HCT116 (cell line): ENCODE measurements around the gene AFAP1L1. TPM values are rescaled to one million over a fixed set of nuclear protein-coding genes. Genes with fewer than 3 reads are reported as not detected.
A peak's percentile ranks its signal among the peaks of the same experiment; 100 is the strongest.

ENCODE experiments used
- ATAC-seq: fragments of 200-7000 bp; cut with Tn5 transposase; 2 replicates; pipeline ENCODE4 v1.9.1; 2020; ENCODE audit warnings: mild to moderate bottlenecking, moderate library complexity
- BruUV-seq: library from RNA; stranded (reverse); fragments of 400-500 nt; replicated peaks from 2 replicates; lab custom pipeline; 2021; lab: Mats Ljungman, UMichigan
- CTCF ChIA-PET: fragments of 300-600 bp; sonication (Branson Sonifier 250); formaldehyde crosslinking; loops from one replicate; lab custom pipeline; 2021; ENCODE audit warnings: antibody characterized with exemption; lab: Charles Lee
- POLR2A ChIA-PET: fragments of 300-600, 350-600 bp; sonication (Branson Sonifier 250); formaldehyde crosslinking; loops from one replicate; lab custom pipeline; 2021; ENCODE audit warnings: antibody characterized with exemption; lab: Charles Lee
- RAD21 ChIA-PET, 2 experiments: fragments of 300-600 bp; sonication (Branson Sonifier 250); formaldehyde crosslinking; loops; one replicate each; lab custom pipeline; 2023; ENCODE audit warnings: low total read pairs in 2 of 2; ENCODE audit not compliant: uncharacterized antibody in 2 of 2, unreplicated experiment in 2 of 2, low non-redundant PET in 1 of 2; lab: Charles Lee
- DNase-seq: peaks from one replicate; pipeline ENCODE4 v3.0.0-alpha.2; 2010; ENCODE audit warnings: low read depth, low spot score
- H2AFZ ChIP-seq: fragments of 200-600 bp; shearing (Covaris generic), sonication (generic); 2 replicates; pipeline ENCODE4 v1.6.1; 2017; ENCODE audit warnings: low read depth, mixed run types, mixed read lengths, antibody characterized with exemption, low read length; ENCODE audit not compliant: poor library complexity, severe bottlenecking
- H3K27ac ChIP-seq: 2 replicates; pipeline ENCODE4 v1.5.1; 2012; ENCODE audit warnings: low read depth, low read length
- H3K27me3 ChIP-seq: fragments of 200-600 bp; sonication (generic); 2 replicates; pipeline ENCODE4 v1.6.1; 2016; ENCODE audit warnings: mixed run types, low read length, mixed read lengths; ENCODE audit not compliant: insufficient read depth
- H3K36me3 ChIP-seq, 2 experiments: fragments of 200-500 bp in 1 of 2; fragments of 200-600 bp in 1 of 2; sonication (Bioruptor generic) in 1 of 2; sonication (generic) in 1 of 2; 2 replicates each; pipeline versions ENCODE4 v1.5.1 to v1.6.1; 2014 to 2016; ENCODE audit warnings: low read length in 2 of 2, inconsistent platforms in 1 of 2, mixed read lengths in 1 of 2, mixed run types in 1 of 2; ENCODE audit not compliant: insufficient read depth in 2 of 2, control insufficient read depth in 1 of 2
- H3K4me1 ChIP-seq, 2 experiments: fragments of 200-600 bp in 1 of 2; sonication (generic) in 1 of 2; 2 replicates each; pipeline versions ENCODE4 v1.5.1 to v1.6.1; 2012 to 2017; ENCODE audit warnings: low read length in 2 of 2, inconsistent platforms in 1 of 2, mild to moderate bottlenecking in 1 of 2, mixed read lengths in 1 of 2, mixed run types in 1 of 2, moderate library complexity in 1 of 2; ENCODE audit not compliant: insufficient read depth in 2 of 2, control insufficient read depth in 1 of 2
- H3K4me2 ChIP-seq: fragments of 200-600 bp; sonication (generic); 2 replicates; pipeline ENCODE4 v1.6.1; 2017; ENCODE audit warnings: mixed run types, low read length, mixed read lengths
- H3K4me3 ChIP-seq, 2 experiments: fragments of 200-600 bp in 1 of 2; sonication (generic) in 1 of 2; replicated peaks in 1 of 2; 2 replicates each; pipeline ENCODE4 v1.5.1; 2011 to 2016; ENCODE audit warnings: low read length in 2 of 2, control low read depth in 1 of 2, low read depth in 1 of 2, mild to moderate bottlenecking in 1 of 2, mixed read lengths in 1 of 2, mixed run types in 1 of 2
- H3K79me2 ChIP-seq: fragments of 200-600 bp; sonication (generic); 2 replicates; pipeline ENCODE4 v1.6.1; 2017; ENCODE audit warnings: mild to moderate bottlenecking, mixed run types, low read length, moderate library complexity, mixed read lengths; ENCODE audit not compliant: insufficient read depth
- H3K9ac ChIP-seq: fragments of 200-600 bp; sonication (generic); 2 replicates; pipeline ENCODE4 v1.6.1; 2016; ENCODE audit warnings: low read length, mixed read lengths
- H3K9me2 ChIP-seq: fragments of 200-600 bp; sonication (generic), shearing (Covaris generic); 2 replicates; pipeline ENCODE4 v1.6.1; 2017; ENCODE audit warnings: mixed run types, mild to moderate bottlenecking, moderate library complexity; ENCODE audit not compliant: insufficient read depth
- H3K9me3 ChIP-seq, 2 experiments: fragments of 200-500 bp in 1 of 2; fragments of 200-600 bp in 1 of 2; sonication (Bioruptor generic) in 1 of 2; sonication (generic) in 1 of 2; 2 replicates each; pipeline ENCODE4 v1.6.1; 2014 to 2017; ENCODE audit warnings: low read length in 2 of 2, mixed read lengths in 2 of 2, inconsistent platforms in 1 of 2, low read depth in 1 of 2, mild to moderate bottlenecking in 1 of 2, mixed run types in 1 of 2, moderate library complexity in 1 of 2; ENCODE audit not compliant: control insufficient read depth in 1 of 2, insufficient read depth in 1 of 2
- H4K20me1 ChIP-seq: fragments of 200-600 bp; sonication (generic), shearing (Covaris generic); 2 replicates; pipeline ENCODE4 v1.6.1; 2017; ENCODE audit warnings: mixed run types, mild to moderate bottlenecking, moderate library complexity; ENCODE audit not compliant: insufficient read depth
- CBX3 ChIP-seq: IDR thresholded peaks from 2 replicates; pipeline ENCODE4 v1.6.1; 2012; ENCODE audit warnings: low read depth
- CEBPB ChIP-seq: IDR thresholded peaks from 2 replicates; pipeline ENCODE4 v1.6.1; 2012; ENCODE audit warnings: low read depth
- EGR1 ChIP-seq: IDR thresholded peaks from 2 replicates; pipeline ENCODE4 v1.6.1; 2012; ENCODE audit warnings: low read depth
- ELF1 ChIP-seq: IDR thresholded peaks from 2 replicates; pipeline ENCODE4 v1.6.1; 2012; ENCODE audit warnings: low read depth, borderline replicate concordance
- EZH2 ChIP-seq: fragments of 200-600 bp; sonication (generic); IDR thresholded peaks from 2 replicates; pipeline ENCODE4 v1.6.1; 2017; ENCODE audit warnings: antibody characterized with exemption, mixed run types
- JUND ChIP-seq: IDR thresholded peaks from 2 replicates; pipeline ENCODE4 v1.6.1; 2012
- RAD21 ChIP-seq: IDR thresholded peaks from 2 replicates; pipeline ENCODE4 v1.6.1; 2012; ENCODE audit warnings: low read depth, mild to moderate bottlenecking
- SIN3A ChIP-seq: IDR thresholded peaks from 2 replicates; pipeline ENCODE4 v1.6.1; 2012; ENCODE audit warnings: low read depth
- SP1 ChIP-seq: IDR thresholded peaks from 2 replicates; pipeline ENCODE4 v1.6.1; 2012; ENCODE audit warnings: low read depth
- TCF7L2 ChIP-seq: IDR thresholded peaks from 2 replicates; pipeline ENCODE4 v1.7.0; 2011; ENCODE audit warnings: borderline replicate concordance, inconsistent platforms; ENCODE audit not compliant: insufficient read depth, insufficient read length; ENCODE audit errors: extremely low read depth
- ZNF274 ChIP-seq: fragments of 200-500 bp; sonication (Bioruptor generic); IDR thresholded peaks from 2 replicates; pipeline ENCODE4 v1.6.1; 2014; ENCODE audit warnings: mild to moderate bottlenecking, low read depth, low read length, inconsistent platforms
- intact Hi-C: fragments of 100-400 bp; cut with micrococcal nuclease; formaldehyde crosslinking; loops from 2 replicates; pipeline ENCODE4 v1.10.0; 2022
- total RNA-seq: library from RNA; stranded (reverse); gene quantifications from one replicate; pipeline ENCODE4 v1.2.1, GENCODE V29; 2021; ENCODE audit not compliant: unreplicated experiment
- TF ChIP-seq, protein P1 (sequence below): IDR thresholded peaks from 2 replicates; pipeline ENCODE4 v1.6.1; 2012
- TF ChIP-seq, protein P2 (sequence below): IDR thresholded peaks from 2 replicates; pipeline ENCODE4 v1.6.1; 2011; ENCODE audit warnings: mild to moderate bottlenecking, low read length, moderate library complexity; ENCODE audit not compliant: insufficient replicate concordance; ENCODE audit errors: extremely low read depth
- TF ChIP-seq, protein P3 (sequence below), 3 experiments: fragments of 200-600 bp in 1 of 3; sonication (generic) in 1 of 3; IDR thresholded peaks in 2 of 3; conservative IDR thresholded peaks in 1 of 3; 2 replicates each; pipeline ENCODE4 v1.5.1; 2012 to 2017; ENCODE audit warnings: low read depth in 2 of 3, low read length in 2 of 3, antibody characterized with exemption in 1 of 3, borderline replicate concordance in 1 of 3, control low read depth in 1 of 3, mild to moderate bottlenecking in 1 of 3, mixed read lengths in 1 of 3, mixed run types in 1 of 3, moderate library complexity in 1 of 3; ENCODE audit not compliant: insufficient read depth in 1 of 3
- TF ChIP-seq, protein P4 (sequence below): IDR thresholded peaks from 2 replicates; pipeline ENCODE4 v1.6.1; 2012
- TF ChIP-seq, protein P5 (sequence below): IDR thresholded peaks from 2 replicates; pipeline ENCODE4 v1.6.1; 2012; ENCODE audit warnings: low read depth

The AFAP1L1 gene
- total RNA-seq, 1 experiment from 2014 or later, result 4.3 TPM

DNA sequence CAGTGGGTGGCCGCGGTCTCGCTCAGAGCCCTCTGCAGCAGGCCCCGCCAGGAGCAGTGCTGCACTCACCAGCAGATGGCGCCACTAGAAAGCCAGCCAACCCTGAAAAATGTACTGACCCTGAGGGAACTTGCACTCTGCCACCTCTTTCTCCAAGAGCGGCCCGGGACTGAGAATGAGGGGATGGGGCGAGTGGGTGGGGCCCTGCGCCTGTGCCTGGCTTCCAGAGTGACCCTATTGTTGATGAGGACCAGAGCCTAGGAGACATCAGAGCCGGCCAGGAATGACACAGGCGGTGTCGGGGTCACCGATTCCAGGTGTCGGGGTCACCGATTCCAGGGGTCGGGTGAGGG, 110.3 kb downstream of the AFAP1L1 start:
- peak overlapping the region; percentile 33 for H3K4me2 ChIP-seq
- CTCF ChIA-PET, result interaction anchor here (0.7 to 2.6 kb wide), 13 partner anchors 8 to 237 kb away, joined by 3 to 20 read pairs (median 6); no protein-coding TSS in a partner anchor
- no peak overlapping the region for H2AFZ ChIP-seq
- RAD21 ChIA-PET, result interaction anchor here in 1 of 2 experiments (0.7 to 2.2 kb wide), 3 partner anchors 52 to 236 kb away, joined by 3 to 8 read pairs (median 4); no protein-coding TSS in a partner anchor
- DNase-seq, result peak; percentile 33
- TF ChIP-seq ELF1 (no peak), ZNF274 (no peak), CEBPB (no peak), JUND (no peak), SIN3A (no peak), TCF7L2 (no peak), RAD21 (peak; percentile 96), CBX3 (no peak), SP1 (no peak), EGR1 (no peak), EZH2 (no peak)
- TF ChIP-seq, protein P1, sequence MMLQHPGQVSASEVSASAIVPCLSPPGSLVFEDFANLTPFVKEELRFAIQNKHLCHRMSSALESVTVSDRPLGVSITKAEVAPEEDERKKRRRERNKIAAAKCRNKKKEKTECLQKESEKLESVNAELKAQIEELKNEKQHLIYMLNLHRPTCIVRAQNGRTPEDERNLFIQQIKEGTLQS, result no peak
- TF ChIP-seq, protein P2, sequence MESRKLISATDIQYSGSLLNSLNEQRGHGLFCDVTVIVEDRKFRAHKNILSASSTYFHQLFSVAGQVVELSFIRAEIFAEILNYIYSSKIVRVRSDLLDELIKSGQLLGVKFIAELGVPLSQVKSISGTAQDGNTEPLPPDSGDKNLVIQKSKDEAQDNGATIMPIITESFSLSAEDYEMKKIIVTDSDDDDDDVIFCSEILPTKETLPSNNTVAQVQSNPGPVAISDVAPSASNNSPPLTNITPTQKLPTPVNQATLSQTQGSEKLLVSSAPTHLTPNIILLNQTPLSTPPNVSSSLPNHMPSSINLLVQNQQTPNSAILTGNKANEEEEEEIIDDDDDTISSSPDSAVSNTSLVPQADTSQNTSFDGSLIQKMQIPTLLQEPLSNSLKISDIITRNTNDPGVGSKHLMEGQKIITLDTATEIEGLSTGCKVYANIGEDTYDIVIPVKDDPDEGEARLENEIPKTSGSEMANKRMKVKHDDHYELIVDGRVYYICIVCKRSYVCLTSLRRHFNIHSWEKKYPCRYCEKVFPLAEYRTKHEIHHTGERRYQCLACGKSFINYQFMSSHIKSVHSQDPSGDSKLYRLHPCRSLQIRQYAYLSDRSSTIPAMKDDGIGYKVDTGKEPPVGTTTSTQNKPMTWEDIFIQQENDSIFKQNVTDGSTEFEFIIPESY, result no peak
- TF ChIP-seq, protein P3, sequence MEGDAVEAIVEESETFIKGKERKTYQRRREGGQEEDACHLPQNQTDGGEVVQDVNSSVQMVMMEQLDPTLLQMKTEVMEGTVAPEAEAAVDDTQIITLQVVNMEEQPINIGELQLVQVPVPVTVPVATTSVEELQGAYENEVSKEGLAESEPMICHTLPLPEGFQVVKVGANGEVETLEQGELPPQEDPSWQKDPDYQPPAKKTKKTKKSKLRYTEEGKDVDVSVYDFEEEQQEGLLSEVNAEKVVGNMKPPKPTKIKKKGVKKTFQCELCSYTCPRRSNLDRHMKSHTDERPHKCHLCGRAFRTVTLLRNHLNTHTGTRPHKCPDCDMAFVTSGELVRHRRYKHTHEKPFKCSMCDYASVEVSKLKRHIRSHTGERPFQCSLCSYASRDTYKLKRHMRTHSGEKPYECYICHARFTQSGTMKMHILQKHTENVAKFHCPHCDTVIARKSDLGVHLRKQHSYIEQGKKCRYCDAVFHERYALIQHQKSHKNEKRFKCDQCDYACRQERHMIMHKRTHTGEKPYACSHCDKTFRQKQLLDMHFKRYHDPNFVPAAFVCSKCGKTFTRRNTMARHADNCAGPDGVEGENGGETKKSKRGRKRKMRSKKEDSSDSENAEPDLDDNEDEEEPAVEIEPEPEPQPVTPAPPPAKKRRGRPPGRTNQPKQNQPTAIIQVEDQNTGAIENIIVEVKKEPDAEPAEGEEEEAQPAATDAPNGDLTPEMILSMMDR (IDR thresholded peaks at IDR 0.05 in 2 of 3, conservative IDR thresholded peaks at IDR 0.05 in 1 of 3; ENCODE audit: borderline replicate concordance in 1 of 3, insufficient read depth in 1 of 3, low read depth in 2 of 3, low read length in 2 of 3), result peak; percentile 88 to 93 (median 90)
- TF ChIP-seq, protein P4, sequence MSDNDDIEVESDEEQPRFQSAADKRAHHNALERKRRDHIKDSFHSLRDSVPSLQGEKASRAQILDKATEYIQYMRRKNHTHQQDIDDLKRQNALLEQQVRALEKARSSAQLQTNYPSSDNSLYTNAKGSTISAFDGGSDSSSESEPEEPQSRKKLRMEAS, result no peak
- TF ChIP-seq, protein P5, sequence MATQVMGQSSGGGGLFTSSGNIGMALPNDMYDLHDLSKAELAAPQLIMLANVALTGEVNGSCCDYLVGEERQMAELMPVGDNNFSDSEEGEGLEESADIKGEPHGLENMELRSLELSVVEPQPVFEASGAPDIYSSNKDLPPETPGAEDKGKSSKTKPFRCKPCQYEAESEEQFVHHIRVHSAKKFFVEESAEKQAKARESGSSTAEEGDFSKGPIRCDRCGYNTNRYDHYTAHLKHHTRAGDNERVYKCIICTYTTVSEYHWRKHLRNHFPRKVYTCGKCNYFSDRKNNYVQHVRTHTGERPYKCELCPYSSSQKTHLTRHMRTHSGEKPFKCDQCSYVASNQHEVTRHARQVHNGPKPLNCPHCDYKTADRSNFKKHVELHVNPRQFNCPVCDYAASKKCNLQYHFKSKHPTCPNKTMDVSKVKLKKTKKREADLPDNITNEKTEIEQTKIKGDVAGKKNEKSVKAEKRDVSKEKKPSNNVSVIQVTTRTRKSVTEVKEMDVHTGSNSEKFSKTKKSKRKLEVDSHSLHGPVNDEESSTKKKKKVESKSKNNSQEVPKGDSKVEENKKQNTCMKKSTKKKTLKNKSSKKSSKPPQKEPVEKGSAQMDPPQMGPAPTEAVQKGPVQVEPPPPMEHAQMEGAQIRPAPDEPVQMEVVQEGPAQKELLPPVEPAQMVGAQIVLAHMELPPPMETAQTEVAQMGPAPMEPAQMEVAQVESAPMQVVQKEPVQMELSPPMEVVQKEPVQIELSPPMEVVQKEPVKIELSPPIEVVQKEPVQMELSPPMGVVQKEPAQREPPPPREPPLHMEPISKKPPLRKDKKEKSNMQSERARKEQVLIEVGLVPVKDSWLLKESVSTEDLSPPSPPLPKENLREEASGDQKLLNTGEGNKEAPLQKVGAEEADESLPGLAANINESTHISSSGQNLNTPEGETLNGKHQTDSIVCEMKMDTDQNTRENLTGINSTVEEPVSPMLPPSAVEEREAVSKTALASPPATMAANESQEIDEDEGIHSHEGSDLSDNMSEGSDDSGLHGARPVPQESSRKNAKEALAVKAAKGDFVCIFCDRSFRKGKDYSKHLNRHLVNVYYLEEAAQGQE, result no peak
- H3K4me1 ChIP-seq, result peaks cover 0 to 6% of the 10 kb centered on the region in 2 experiments; a peak in 2 of 4 replicates
- ATAC-seq, result peak; percentile 97
- POLR2A ChIA-PET, result no interaction called here
- H3K9me2 ChIP-seq, result no peaks in the 10 kb centered on the region
- BruUV-seq, result no TSS peak
- H3K9ac ChIP-seq, result no peak overlapping the region
- H3K27me3 ChIP-seq, result no peaks in the 10 kb centered on the region
- no peaks in the 10 kb centered on the region for H3K79me2 ChIP-seq
- H3K27ac ChIP-seq, result no peak overlapping the region
- no peaks in the 10 kb centered on the region for H4K20me1 ChIP-seq
- H3K9me3 ChIP-seq, result no peaks in the 10 kb centered on the region
- intact Hi-C loops, result loop anchor here (1.0 to 2.0 kb wide), 3 partner anchors 49 to 237 kb away; no protein-coding TSS in a partner anchor
- no peak overlapping the region for H3K4me3 ChIP-seq
- H3K36me3 ChIP-seq, result no peaks in the 10 kb centered on the region
